ENCODE results near the gene CADPS.

- TF ChIP-seq CHD1 (IDR thresholded peaks at IDR 0.05; ENCODE audit: low read depth, low read length), result no peak
- TF ChIP-seq FOS (IDR thresholded peaks at IDR 0.05; ENCODE audit: low read depth, low read length), result no peak
- TF ChIP-seq CTCF (conservative IDR thresholded peaks at IDR 0.05; ENCODE audit: low read depth, low read length), result no peak
- no peak for TF ChIP-seq POLR2A (IDR thresholded peaks at IDR 0.05; ENCODE audit: low read depth, low read length)
- no peak for TF ChIP-seq BHLHE40 (IDR thresholded peaks at IDR 0.05; ENCODE audit: low read depth, low read length)
- no peak for TF ChIP-seq CEBPB (IDR thresholded peaks at IDR 0.05; ENCODE audit: low read depth, low read length)
Measured at GRCh38 chr3:62863648-62864047, 11.6 kb downstream of the CADPS start.
